ENCODE results near the gene SPEM1. TPM values are rescaled to one million over a fixed set of nuclear protein-coding genes. Genes with fewer than 3 reads are reported as not detected.

The SPEM1 gene
- polyA plus RNA-seq, 1 donor (not counting 4 experiments of a cell fraction or from before 2014, with no cell fraction given), result not detected

DNA sequence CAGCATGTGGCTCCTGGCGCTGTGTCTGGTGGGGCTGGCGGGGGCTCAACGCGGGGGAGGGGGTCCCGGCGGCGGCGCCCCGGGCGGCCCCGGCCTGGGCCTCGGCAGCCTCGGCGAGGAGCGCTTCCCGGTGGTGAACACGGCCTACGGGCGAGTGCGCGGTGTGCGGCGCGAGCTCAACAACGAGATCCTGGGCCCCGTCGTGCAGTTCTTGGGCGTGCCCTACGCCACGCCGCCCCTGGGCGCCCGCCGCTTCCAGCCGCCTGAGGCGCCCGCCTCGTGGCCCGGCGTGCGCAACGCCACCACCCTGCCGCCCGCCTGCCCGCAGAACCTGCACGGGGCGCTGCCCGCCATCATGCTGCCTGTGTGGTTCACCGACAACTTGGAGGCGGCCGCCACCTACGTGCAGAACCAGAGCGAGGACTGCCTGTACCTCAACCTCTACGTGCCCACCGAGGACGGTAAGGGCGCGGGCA is 11.8 kb upstream of the SPEM1 start:
- Histone ChIP-seq H3K4me2 (ENCODE audit: control insufficient read depth, extremely low read depth, insufficient read depth, low read depth, low read length) (no peak overlapping the region), H4K20me1 (ENCODE audit: control insufficient read depth, extremely low read depth, insufficient read depth, low read length) (no peaks in the 10 kb centered on the region), H3K9me3 (ENCODE audit: control insufficient read depth, low read depth, low read length) (no peaks in the 10 kb centered on the region), H3K27ac (ENCODE audit: control insufficient read depth, insufficient read depth, low read length) (no peak overlapping the region), H3K4me3 (ENCODE audit: control insufficient read depth in 2 of 3, extremely low read depth in 1 of 3, insufficient read depth in 2 of 3, low read depth in 1 of 3, low read length in 3 of 3) (no peak overlapping the region), H3K9ac (ENCODE audit: control insufficient read depth, extremely low read depth, insufficient read depth, low read length) (no peak overlapping the region), H3K9me1 (ENCODE audit: control insufficient read depth, extremely low read depth, insufficient read depth, low read length) (no peaks in the 10 kb centered on the region), H3K79me2 (ENCODE audit: control insufficient read depth, insufficient read depth, low read length) (peaks cover under 1% of the 10 kb centered on the region), H3K36me3 (ENCODE audit: control insufficient read depth in 2 of 2, extremely low read depth in 1 of 2, insufficient read depth in 2 of 2, low read length in 2 of 2) (peaks cover 0 to 4% of the 10 kb centered on the region in 2 experiments), H2AFZ (ENCODE audit: control insufficient read depth, low read length) (no peak overlapping the region), H3K27me3 (ENCODE audit: control insufficient read depth, extremely low read depth, insufficient read depth, low read length) (no peaks in the 10 kb centered on the region), H3K4me1 (ENCODE audit: control insufficient read depth, extremely low read depth, insufficient read depth, low read length) (peaks cover 12% of the 10 kb centered on the region)
- DNase-seq (ENCODE audit: low read depth, low spot score), result no peak
- dilution Hi-C loops (cut with MboI; ENCODE audit: extremely low pct_ligation_motif_present, low sequenced_read_pairs), result no loop called here
- TF ChIP-seq EZH2 (IDR thresholded peaks at IDR 0.05; ENCODE audit: low read length) (no peak), CTCF (optimal IDR thresholded peaks at IDR 0.05 in 1 of 3, IDR thresholded peaks at IDR 0.05 in 1 of 3, conservative IDR thresholded peaks at IDR 0.05 in 1 of 3; ENCODE audit: extremely low read depth in 1 of 3, insufficient read depth in 2 of 3, low read length in 3 of 3) (no peak)
- no peak for FAIRE-seq

DNA sequence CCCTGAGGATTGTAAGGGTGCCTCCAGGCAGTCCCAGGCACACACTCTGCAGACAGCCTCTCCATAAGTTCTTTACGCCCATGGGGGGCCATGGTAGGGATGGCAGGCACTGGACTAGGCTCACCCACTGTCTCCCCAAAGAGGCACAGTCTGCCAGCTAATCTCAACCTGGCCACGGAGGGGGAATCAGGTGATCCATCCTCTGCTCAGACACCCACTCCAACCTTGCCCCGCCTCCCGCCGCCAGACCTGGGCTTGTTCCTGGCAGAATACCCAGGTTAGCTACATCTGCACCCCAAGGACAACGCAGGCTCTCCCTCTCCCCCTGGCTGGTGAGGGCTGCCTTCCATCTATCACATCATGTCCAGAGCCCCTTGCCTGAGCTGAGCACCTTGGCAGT is 11.3 kb upstream of the SPEM1 start:
- H4K20me1 ChIP-seq (ENCODE audit: control insufficient read depth, extremely low read depth, insufficient read depth, low read length), result no peaks in the 10 kb centered on the region
- no peak overlapping the region for H3K9ac ChIP-seq (ENCODE audit: control insufficient read depth, extremely low read depth, insufficient read depth, low read length)
- DNase-seq (ENCODE audit: low read depth, low spot score), result no peak
- H3K4me2 ChIP-seq (ENCODE audit: control insufficient read depth, extremely low read depth, insufficient read depth, low read depth, low read length), result no peak overlapping the region
- no peak overlapping the region for H3K4me3 ChIP-seq (ENCODE audit: control insufficient read depth in 2 of 3, extremely low read depth in 1 of 3, insufficient read depth in 2 of 3, low read depth in 1 of 3, low read length in 3 of 3)
- no peaks in the 10 kb centered on the region for H3K9me3 ChIP-seq (ENCODE audit: control insufficient read depth, low read depth, low read length)
- dilution Hi-C loops (cut with MboI; ENCODE audit: extremely low pct_ligation_motif_present, low sequenced_read_pairs), result no loop called here
- H3K79me2 ChIP-seq (ENCODE audit: control insufficient read depth, insufficient read depth, low read length), result no peaks in the 10 kb centered on the region
- H3K36me3 ChIP-seq (ENCODE audit: control insufficient read depth in 2 of 2, extremely low read depth in 1 of 2, insufficient read depth in 2 of 2, low read length in 2 of 2), result peaks cover 0 to 4% of the 10 kb centered on the region in 2 experiments
- H3K9me1 ChIP-seq (ENCODE audit: control insufficient read depth, extremely low read depth, insufficient read depth, low read length), result no peaks in the 10 kb centered on the region
- no peak overlapping the region for H2AFZ ChIP-seq (ENCODE audit: control insufficient read depth, low read length)
- FAIRE-seq, result no peak
- no peaks in the 10 kb centered on the region for H3K27me3 ChIP-seq (ENCODE audit: control insufficient read depth, extremely low read depth, insufficient read depth, low read length)
- H3K27ac ChIP-seq (ENCODE audit: control insufficient read depth, insufficient read depth, low read length), result no peak overlapping the region
- no peak for TF ChIP-seq CTCF (optimal IDR thresholded peaks at IDR 0.05 in 1 of 3, IDR thresholded peaks at IDR 0.05 in 1 of 3, conservative IDR thresholded peaks at IDR 0.05 in 1 of 3; ENCODE audit: extremely low read depth in 1 of 3, insufficient read depth in 2 of 3, low read length in 3 of 3)
- peaks cover 16% of the 10 kb centered on the region for H3K4me1 ChIP-seq (ENCODE audit: control insufficient read depth, extremely low read depth, insufficient read depth, low read length)

Measured in keratinocyte (primary cell).